ENCODE measurements around the gene HSP90AA1.

Gene HSP90AA1

GRCh38 chr14:102039157-102039556, 47.7 kb downstream of the HSP90AA1 start:
- no peak for DNase-seq (ENCODE audit: low read depth)

- no peak for DNase-seq (ENCODE audit: low read depth)
Measured at GRCh38 chr14:102037686-102038085, 49.2 kb downstream of the HSP90AA1 start.

GRCh38 chr14:102035914-102036313, 50.9 kb downstream of the HSP90AA1 start:
- no peak for DNase-seq (ENCODE audit: low read depth)

- DNase-seq (ENCODE audit: low read depth), result no peak
Measured at GRCh38 chr14:102034301-102034700, 52.5 kb downstream of the HSP90AA1 start.

- DNase-seq (ENCODE audit: low read depth), result no peak
Measured at GRCh38 chr14:102033241-102033640, 53.6 kb downstream of the HSP90AA1 start.
